SU-DHL-6 (cell line): Measurements from ENCODE around the gene IQGAP3.

Experiments
- H2AFZ ChIP-seq: fragments of 200-600 bp; sonication (generic); 2 replicates; pipeline ENCODE4 v1.6.1; 2014; ENCODE audit warnings: low read depth, mild to moderate bottlenecking, moderate library complexity, mixed read lengths, antibody characterized with exemption, low read length; ENCODE audit not compliant: severe bottlenecking
- H3F3A ChIP-seq: fragments of 200-600 bp; shearing (Covaris generic); 2 replicates; pipeline ENCODE4 v1.6.0; 2016; ENCODE audit warnings: antibody characterized with exemption, mild to moderate bottlenecking; ENCODE audit not compliant: insufficient read depth
- H3K27ac ChIP-seq: fragments of 200-600 bp; sonication (generic); 2 replicates; pipeline ENCODE4 v1.5.1; 2016; ENCODE audit warnings: low read depth, mild to moderate bottlenecking, low read length, moderate library complexity, mixed read lengths
- H3K27me3 ChIP-seq: fragments of 200-600 bp; sonication (generic), shearing (Covaris generic); 2 replicates; pipeline ENCODE4 v1.6.0; 2014; ENCODE audit warnings: mild to moderate bottlenecking, low read length
- H3K36me3 ChIP-seq: fragments of 200-600 bp; sonication (generic); 2 replicates; pipeline ENCODE4 v1.6.1; 2014; ENCODE audit warnings: mild to moderate bottlenecking, low read length, mixed read lengths
- H3K4me2 ChIP-seq: fragments of 300-600, 200-600 bp; shearing (Covaris generic), sonication (generic); 2 replicates; pipeline ENCODE4 v1.6.0; 2014; ENCODE audit warnings: low read length, low read depth, mild to moderate bottlenecking; ENCODE audit not compliant: poor library complexity, severe bottlenecking
- H3K4me3 ChIP-seq: fragments of 200-600 bp; sonication (generic); 2 replicates; pipeline ENCODE4 v1.5.1; 2014; ENCODE audit warnings: antibody characterized with exemption, low read length, mild to moderate bottlenecking, mixed read lengths; ENCODE audit not compliant: insufficient read depth, poor library complexity, severe bottlenecking
- H3K79me2 ChIP-seq: fragments of 200-600 bp; sonication (generic); 2 replicates; pipeline ENCODE4 v1.6.1; 2014; ENCODE audit warnings: mild to moderate bottlenecking, low read length, moderate library complexity; ENCODE audit not compliant: insufficient read depth
- H3K9ac ChIP-seq: fragments of 200-600 bp; sonication (generic); 2 replicates; pipeline ENCODE4 v1.7.0; 2014; ENCODE audit warnings: mild to moderate bottlenecking, low read length
- H3K9me2 ChIP-seq: fragments of 200-600 bp; sonication (generic); replicated peaks from 2 replicates; pipeline ENCODE4 v1.6.1; 2014; ENCODE audit warnings: low read length; ENCODE audit not compliant: insufficient read depth
- H3K9me3 ChIP-seq: fragments of 200-600 bp; sonication (generic); 2 replicates; pipeline ENCODE4 v1.6.1; 2014; ENCODE audit warnings: low read length, mixed read lengths; ENCODE audit not compliant: insufficient read depth
- H4K20me1 ChIP-seq: fragments of 200-600 bp; sonication (generic); 2 replicates; pipeline ENCODE4 v1.6.1; 2014; ENCODE audit warnings: low read depth, mild to moderate bottlenecking, antibody characterized with exemption, low read length, moderate library complexity, mixed read lengths
- EZH2phosphoT487 ChIP-seq: fragments of 200-600 bp; sonication (generic), shearing (Covaris generic); conservative IDR thresholded peaks from 2 replicates; pipeline ENCODE4 v1.6.1; 2018; ENCODE audit warnings: mild to moderate bottlenecking, antibody characterized with exemption, low read length, moderate library complexity, mixed read lengths
- TF ChIP-seq, protein P1 (sequence below): fragments of 200-600 bp; sonication (generic); IDR thresholded peaks from one replicate; pipeline ENCODE4 v1.5.1; 2017; ENCODE audit warnings: antibody characterized with exemption, mild to moderate bottlenecking, low read length, moderate library complexity; ENCODE audit not compliant: insufficient read depth, poor library complexity, severe bottlenecking

Gene IQGAP3

DNA sequence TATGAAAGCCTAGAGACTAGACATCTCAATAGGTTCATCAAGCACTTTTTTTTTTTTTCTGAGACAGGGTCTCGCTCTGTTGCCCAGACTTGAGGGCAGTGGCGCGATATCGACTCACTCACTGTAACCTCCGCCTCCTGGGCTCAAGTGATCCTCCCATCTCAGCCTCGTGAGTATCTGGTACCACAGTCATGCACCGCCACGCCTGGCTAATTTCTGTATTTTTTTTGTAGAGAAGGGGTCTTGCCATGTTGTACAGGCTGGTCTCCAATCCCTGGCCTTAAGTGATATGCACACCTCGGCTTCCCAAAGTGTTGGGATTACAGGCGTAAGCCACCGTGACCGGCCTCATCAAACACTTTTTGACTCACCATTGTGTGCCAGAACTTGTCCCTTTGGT lies 29.5 kb upstream of the IQGAP3 start:
- no peak for TF ChIP-seq EZH2phosphoT487
- TF ChIP-seq, protein P1, sequence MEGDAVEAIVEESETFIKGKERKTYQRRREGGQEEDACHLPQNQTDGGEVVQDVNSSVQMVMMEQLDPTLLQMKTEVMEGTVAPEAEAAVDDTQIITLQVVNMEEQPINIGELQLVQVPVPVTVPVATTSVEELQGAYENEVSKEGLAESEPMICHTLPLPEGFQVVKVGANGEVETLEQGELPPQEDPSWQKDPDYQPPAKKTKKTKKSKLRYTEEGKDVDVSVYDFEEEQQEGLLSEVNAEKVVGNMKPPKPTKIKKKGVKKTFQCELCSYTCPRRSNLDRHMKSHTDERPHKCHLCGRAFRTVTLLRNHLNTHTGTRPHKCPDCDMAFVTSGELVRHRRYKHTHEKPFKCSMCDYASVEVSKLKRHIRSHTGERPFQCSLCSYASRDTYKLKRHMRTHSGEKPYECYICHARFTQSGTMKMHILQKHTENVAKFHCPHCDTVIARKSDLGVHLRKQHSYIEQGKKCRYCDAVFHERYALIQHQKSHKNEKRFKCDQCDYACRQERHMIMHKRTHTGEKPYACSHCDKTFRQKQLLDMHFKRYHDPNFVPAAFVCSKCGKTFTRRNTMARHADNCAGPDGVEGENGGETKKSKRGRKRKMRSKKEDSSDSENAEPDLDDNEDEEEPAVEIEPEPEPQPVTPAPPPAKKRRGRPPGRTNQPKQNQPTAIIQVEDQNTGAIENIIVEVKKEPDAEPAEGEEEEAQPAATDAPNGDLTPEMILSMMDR, result no peak
- Histone ChIP-seq H4K20me1 (no peaks in the 10 kb centered on the region), H3K27me3 (no peaks in the 10 kb centered on the region), H2AFZ (peak overlapping the region; percentile 94), H3K9ac (peak overlapping the region; percentile 79), H3K9me3 (no peaks in the 10 kb centered on the region), H3F3A (peaks cover 27% of the 10 kb centered on the region), H3K4me2 (peak overlapping the region; percentile 79), H3K36me3 (no peaks in the 10 kb centered on the region), H3K79me2 (peaks cover 32% of the 10 kb centered on the region), H3K4me3 (peak overlapping the region; percentile 56), H3K27ac (peak overlapping the region; percentile 73), H3K9me2 (no peaks in the 10 kb centered on the region)

DNA sequence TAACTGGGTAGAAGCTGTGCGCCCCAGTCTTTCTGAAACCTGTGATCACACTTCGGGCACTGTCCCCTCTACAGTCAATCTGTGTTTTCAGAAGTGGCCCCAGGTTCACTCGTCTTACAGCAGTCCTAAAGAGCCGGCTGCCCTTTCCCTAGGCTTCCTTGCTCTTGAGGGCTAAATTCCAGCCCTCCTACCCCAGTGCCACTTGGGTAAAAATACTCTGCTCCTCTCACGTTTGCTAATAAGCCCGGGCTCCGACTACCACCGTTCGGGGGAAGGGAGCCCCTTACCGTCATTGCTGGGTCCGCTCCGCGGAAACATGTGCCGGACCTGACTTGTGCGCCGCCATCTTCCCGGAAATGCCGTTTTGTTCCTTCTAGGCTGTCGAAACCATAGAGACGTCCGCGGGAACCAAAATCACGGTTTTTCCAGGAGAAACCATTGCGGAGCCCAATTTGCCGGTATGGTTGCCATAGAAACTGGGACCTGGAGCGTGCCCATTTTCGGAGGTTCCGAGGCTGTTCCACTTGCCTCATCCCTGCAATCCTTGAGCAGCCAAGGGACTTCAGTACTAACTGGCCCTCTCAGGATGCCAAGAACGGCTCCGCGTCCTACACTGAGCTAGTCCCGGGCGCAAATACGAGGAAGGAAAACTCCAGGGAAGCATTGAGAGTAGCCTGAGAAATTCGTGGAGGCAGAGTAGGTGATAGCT lies 28.9 kb upstream of the IQGAP3 start, which contains the start of gene GPATCH4:
GPATCH4 (minus strand) TSS at position 358 of the 709 bp plus-strand sequence.
- Histone ChIP-seq H3K4me3 (peak within 1 kb of the TSS; percentile 56), H3K27ac (peak within 1 kb of the TSS; percentile 73), H3K27me3 (no peaks in the 10 kb centered on the region), H3K36me3 (no peaks in the 10 kb centered on the region), H2AFZ (peak within 1 kb of the TSS; percentile 94), H3F3A (peaks cover 27% of the 10 kb centered on the region), H3K9me3 (no peaks in the 10 kb centered on the region), H3K9ac (peak within 1 kb of the TSS; percentile 79), H3K9me2 (no peaks in the 10 kb centered on the region), H4K20me1 (no peaks in the 10 kb centered on the region), H3K79me2 (peaks cover 32% of the 10 kb centered on the region), H3K4me2 (peak within 1 kb of the TSS; percentile 79)
- TF ChIP-seq, protein P1, result no peak
- TF ChIP-seq EZH2phosphoT487, result no peak

DNA sequence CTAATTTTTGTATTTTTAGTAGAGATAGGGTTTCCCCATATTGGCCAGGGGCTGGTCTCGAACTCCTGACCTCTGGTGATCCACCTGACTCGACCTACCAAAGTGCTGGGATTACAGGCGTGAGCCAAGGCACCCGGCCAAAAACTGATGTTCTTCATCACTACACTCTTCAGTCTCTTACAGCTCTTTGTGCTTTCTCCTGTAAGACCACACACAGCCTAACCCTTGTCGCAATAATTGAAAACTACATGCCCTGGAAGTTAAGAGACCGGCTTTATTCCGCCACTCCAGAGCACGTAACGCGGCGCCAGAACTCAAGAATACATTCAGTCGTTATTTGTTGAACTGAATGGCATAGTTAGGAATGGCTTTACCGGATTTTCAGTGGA lies 28.4 kb upstream of the IQGAP3 start:
- peaks cover 32% of the 10 kb centered on the region for H3K79me2 ChIP-seq
- TF ChIP-seq EZH2phosphoT487, result no peak
- TF ChIP-seq, protein P1, result no peak

More for the DNA sequence above, 28.4 kb upstream of the IQGAP3 start:
- Histone ChIP-seq H2AFZ (peak overlapping the region; percentile 94), H3K27me3 (no peaks in the 10 kb centered on the region), H3K36me3 (no peaks in the 10 kb centered on the region), H3K4me3 (peak overlapping the region; percentile 56), H3K9ac (peak overlapping the region; percentile 79), H4K20me1 (no peaks in the 10 kb centered on the region), H3K27ac (peak overlapping the region; percentile 73), H3K9me2 (no peaks in the 10 kb centered on the region), H3K4me2 (peak overlapping the region; percentile 79), H3K9me3 (no peaks in the 10 kb centered on the region), H3F3A (peaks cover 27% of the 10 kb centered on the region)
